Measurements from ENCODE around the gene SOCS6.

- TF ChIP-seq CTCF (CRISPR knock-in tag; IDR thresholded peaks at IDR 0.05) = no peak
- TF ChIP-seq, protein P1, sequence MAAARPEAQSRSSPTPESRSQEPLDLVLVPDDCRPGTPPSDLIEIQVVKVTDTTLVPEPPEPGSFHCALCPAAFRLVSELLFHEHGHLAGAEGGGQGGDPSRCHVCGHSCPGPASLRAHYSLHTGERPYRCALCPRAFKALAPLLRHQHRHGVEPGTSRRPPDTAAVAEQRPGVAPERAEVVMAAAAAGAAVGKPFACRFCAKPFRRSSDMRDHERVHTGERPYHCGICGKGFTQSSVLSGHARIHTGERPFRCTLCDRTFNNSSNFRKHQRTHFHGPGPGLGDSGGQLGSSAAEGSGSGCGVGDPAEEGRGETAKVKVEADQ (CRISPR knock-in tag; IDR thresholded peaks at IDR 0.05; ENCODE audit: borderline replicate concordance) = no peak
- TF ChIP-seq KLF6 (CRISPR knock-in tag; IDR thresholded peaks at IDR 0.05) = no peak
- TF ChIP-seq FOXA1 (IDR thresholded peaks at IDR 0.05) = no peak
- TF ChIP-seq FOXA1 (CRISPR knock-in tag; IDR thresholded peaks at IDR 0.05) = no peak
- TF ChIP-seq FOXK2 (IDR thresholded peaks at IDR 0.05) = no peak
- TF ChIP-seq ATF5 (CRISPR knock-in tag; IDR thresholded peaks at IDR 0.05; ENCODE audit: low read depth) = no peak
- TF ChIP-seq ZBTB44 (CRISPR knock-in tag; IDR thresholded peaks at IDR 0.05) = no peak
- TF ChIP-seq TOE1 (CRISPR knock-in tag; IDR thresholded peaks at IDR 0.05) = no peak
Observed at GRCh38 chr18:70284976-70285620, 3.7 kb upstream of the SOCS6 start.

All from HepG2 (cell line).